Left renal pelvis (tissue), 4 donors: Measurements from ENCODE around the gene ARPP21. TPM values are rescaled to one million over a fixed set of nuclear protein-coding genes. Genes with fewer than 3 reads are reported as not detected.
"Not testable (repeated sequence)": the region's sequence is repeated elsewhere in the genome, so short reads cannot be mapped to it uniquely, and the experiment has no call there.

Experiments used
- DNase-seq, 4 donors: peaks; one replicate each; pipeline ENCODE4 v3.0.0-alpha.2; 2013; ENCODE audit warnings: low read depth in 4 of 4, low spot score in 3 of 4
- polyA plus RNA-seq, 4 donors: library from polyadenylated mRNA; unstranded; fragments of 120-200 nt; gene quantifications; one replicate each; pipeline ENCODE4 v1.2.1, GENCODE V29; 2013; ENCODE audit not compliant: insufficient read length in 4 of 4

Gene ARPP21
- polyA plus RNA-seq, 4 donors, result 1.2 to 1.6 (median 1.3) TPM

DNA sequence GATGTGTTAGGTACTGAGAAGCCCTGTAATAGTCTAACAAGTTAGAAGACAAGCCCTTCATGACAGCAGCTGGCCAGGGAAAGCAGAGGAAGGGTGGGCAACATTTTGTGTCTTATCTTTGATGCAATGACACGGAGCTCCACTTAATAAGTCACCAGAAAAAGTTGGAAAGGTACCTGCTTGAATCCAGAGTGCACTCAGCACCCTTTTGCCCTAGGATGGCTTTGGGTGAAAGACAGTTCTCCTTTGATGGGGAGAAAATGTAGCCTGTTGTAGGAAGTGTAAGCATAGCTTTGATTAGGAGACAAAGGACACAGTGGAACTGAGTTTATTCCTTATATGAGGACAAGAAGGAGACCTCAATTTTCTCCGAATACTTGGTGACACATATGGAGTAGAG is 137.0 kb downstream of the ARPP21 start:
- no peak for DNase-seq

DNA sequence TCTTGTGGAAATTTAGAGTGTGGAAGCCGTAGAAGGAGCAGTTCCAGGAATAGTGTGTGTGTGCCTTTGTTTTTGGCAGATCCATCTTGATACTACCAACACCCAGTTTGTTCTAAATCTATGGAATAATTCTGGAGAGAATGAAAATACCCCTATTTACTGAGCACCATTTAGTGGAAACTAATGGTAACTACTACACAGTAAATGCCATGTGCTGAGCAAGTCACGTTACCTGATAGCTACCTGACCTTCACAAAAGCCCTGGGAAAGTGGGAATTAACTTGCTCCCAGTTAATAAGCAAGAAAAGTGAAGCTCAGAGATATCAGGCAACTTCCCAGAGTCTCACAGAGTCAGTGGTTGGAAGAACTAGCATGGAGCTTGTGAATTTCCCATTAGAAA is 137.7 kb downstream of the ARPP21 start:
- DNase-seq, result no peak

DNA sequence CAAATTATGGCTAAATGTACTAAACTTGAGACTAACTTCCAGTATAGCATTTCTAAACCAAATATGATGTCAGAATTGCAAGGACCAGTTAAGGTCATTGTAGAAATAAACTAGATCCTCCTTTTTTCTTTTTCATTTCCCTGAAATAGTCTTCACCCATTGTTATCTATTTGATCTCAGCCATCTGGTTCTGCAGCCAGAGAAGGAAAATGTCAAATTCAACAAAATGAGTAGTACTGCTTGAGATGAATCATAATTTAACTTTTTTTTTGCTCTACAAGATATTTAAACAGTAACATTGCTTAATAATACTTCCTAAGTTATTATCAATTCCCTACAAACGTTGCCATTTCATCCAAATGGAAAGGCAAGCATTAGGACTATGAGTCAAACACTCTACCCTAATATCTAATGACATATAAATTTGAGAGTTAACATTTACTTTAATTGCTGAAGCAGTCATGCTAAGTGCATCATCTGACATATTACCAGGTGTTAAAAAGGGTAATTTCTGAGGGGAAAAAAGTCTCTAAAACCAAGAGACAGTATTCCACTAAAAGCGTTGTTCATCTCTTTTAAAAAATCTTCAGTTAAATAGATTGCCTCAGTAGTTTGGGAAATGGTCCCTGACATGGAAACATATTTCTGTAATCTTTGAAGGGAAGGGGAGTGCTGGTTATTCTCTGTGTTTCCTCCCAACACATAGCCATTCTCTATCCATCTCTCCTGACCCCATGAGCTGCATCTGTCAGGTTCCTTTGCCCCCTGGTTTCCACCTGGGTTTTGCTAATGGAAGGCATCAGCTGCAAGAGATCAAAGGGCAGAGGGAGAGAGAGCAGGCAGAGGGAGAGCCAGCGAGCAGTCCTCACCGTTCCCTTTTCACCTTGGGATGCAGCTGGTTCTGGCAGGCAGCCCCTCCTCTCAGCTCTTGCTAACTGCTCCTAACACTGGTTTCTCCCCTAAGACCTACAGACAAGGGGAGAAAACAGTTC is 138.5 kb downstream of the ARPP21 start:
- no peak for DNase-seq

DNA sequence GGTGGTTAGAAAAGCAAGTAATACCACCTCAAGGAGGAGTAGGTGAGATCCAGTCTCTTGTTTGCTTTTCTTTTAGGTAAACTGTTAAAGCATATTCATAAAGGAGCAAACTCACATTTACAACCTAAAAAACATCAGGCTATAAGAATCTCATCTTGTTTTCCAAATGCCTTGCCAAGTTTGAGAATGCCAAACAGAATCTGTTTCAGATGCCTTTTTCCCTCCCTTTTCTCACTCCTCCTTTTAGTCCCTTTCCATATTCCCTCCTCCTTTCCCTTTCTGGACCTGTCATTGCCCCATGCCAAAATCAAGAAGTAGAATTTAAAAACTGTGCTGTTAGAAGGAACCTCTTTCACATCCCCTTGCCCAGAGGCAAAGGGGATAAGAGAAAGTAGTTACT is 140.3 kb downstream of the ARPP21 start:
- no peak for DNase-seq

DNA sequence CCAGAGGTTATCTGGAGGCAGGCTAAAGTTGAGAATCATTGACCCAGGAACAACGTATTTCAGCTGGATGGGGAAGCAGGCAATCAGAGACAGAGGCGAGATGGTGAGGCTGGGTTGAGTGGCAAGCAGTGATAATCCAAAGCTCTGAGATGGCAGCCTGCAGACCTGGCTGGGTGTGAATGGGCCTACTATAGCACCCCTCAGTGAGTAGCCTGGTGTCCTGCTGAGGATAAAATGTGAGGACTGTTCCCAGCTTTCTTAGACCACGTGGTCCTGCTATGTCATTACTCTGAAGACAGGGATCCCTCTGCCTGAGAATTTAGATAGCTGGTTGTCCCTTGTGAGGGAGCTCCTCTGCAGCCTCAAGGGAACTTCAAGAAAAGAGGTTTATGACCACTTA is 141.5 kb downstream of the ARPP21 start:
- no peak for DNase-seq

DNA sequence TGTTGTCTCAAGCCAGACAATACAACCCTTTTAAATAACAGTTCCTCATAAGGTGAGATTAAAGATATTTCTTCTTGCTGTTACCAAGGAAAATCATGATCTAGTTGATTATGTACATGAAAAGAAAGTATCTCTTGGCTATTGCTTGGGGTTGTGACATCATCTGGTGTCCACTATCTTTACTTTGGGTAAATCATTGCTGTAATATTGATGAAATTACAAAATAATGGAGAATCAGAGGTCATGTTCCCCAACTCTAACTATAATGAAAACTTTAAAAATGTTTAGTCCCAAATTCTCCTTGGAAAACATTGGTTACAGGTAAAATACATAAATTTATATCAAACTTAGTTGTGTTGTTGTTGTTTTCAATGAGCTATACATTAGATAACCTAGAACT is 142.2 kb downstream of the ARPP21 start:
- DNase-seq, result no peak

DNA sequence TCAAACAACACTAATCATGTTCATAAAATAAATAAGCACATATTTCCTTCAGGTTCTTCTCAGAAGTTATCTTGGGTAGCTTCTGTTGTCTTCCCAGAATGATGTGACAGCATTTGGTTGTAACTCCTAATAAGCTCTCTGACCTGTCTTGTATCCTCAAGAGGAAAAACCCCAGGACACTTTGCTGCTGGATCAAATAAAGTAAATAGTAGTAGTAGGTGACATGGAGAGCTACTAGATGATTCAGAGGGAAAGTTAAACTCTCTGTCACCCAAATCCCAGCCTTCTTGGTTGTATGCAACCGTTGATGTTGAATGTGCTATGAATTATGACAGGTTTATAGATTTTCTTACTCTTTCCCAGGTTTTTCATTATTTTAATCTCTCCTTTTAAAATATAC is 143.0 kb downstream of the ARPP21 start:
- no peak for DNase-seq

DNA sequence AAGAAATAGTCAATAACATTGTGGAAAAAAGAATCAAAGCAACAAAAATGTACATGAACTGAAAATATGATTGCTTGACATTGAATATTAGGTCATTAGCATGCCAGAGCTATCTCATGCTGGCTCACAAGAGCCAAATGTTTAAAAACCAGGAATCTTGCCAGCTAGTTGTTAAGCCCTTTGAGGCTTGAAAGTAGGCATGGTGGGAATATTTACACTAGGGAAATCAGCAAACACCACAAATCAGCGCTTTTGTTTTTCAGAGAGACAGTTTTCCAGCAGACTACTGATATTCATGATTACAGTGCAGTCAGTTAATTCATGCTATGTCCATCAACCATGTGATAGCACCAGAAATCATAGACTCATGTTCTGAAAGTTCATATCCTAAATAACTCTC is 144.8 kb downstream of the ARPP21 start:
- no peak for DNase-seq

DNA sequence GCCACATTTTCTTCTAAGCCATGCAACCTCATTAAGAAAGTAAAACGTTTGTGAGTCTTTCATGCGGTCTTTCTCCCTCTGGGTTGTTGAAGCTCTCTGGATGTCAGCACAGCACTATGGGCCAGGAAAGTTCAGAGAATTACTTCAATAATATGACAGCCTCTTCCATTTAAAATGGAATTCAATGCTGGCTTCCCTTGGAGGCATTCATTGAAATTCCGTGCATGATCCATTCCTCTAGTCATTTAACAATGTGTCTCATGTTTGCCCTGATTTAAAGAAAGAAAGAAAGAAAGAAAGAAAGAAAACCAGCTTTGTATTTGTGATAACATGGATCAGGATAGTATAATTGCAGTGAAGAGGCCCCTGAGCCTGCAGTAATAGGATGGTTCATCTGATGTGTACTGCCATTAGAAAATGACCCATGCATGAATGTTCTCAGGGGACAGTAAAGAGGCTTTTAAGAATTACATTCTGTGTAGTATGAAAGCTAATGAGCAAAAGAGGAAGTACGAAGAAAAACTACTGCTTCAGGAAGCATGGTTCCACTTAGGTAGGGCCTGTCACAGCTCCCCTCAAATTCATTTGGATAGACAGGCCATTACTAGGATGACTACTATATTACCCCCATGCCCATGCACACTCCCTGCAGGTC is 146.0 kb downstream of the ARPP21 start:
- DNase-seq, result no peak

DNA sequence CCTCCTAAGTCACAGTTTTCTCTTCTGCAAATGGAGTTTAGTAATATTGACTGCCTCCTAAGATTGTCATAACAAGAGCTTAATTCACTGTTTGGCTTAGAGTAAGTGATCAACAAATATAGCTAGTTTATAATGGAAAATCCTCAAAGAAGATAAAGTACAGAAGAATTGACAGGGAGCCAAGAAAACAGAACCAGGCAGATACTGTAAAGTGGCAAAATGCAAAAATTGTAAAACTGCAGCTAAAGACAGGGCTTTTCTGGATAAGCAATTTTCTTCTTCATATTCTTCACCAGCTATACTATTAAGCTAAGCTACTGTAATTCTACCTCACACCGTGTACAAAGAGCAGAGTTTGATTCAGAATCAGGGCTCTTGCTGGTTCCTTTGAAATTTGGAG is 148.6 kb downstream of the ARPP21 start:
- no peak for DNase-seq

DNA sequence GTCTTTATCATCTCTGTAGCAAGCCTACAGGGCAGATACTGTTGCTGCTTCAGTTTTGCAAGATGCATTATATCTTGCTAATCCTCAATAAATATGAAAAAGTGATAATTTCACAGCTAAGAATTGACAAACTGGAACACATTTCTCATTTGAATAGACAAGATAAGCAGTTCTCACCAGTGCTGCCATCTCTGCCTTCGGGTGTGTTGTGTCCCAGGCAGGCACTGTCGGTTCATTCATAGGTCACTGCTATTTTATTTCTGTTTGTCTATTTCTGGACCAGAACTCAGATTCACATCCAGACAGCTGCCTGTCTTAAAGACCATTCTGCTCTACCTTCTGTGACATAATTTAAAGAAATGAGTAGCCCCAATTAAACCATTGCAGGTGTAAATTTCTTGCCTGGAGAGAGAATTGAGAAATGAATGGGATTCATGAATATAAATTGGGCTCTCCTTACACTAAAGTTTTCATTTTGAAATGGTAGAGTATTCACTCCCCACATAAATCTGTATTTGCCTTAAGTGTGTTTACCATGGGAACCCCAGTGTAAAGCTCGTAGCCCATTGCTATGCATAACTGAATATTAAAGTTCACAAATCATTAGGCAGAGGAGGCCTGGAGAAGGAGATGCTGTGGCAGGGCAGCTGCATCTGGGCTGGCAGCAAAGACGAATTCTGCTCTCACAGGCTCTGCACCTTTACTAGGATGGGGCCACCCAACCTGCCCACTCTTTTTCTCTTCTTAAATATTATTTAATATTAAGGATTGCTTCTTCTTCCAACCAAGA is 149.9 kb downstream of the ARPP21 start:
- DNase-seq, result no peak

DNA sequence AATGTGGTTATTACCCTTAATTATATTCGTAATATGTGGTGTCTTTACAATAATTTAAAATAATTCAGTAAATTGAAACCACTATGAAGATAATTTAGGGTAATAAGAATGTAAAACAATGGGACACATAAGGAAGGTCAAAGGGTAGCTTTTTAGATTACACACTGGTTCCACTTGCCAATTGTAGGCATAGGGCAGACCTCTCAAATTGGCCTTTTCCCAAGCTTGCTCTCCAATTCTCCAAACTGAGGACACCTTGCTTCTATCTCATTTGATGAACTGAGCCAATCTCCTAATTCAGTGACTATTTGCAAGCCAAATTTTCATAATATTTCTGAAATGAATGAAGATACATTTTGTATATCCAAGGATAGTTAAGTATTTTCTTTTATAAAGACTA is 151.4 kb downstream of the ARPP21 start:
- no peak for DNase-seq

DNA sequence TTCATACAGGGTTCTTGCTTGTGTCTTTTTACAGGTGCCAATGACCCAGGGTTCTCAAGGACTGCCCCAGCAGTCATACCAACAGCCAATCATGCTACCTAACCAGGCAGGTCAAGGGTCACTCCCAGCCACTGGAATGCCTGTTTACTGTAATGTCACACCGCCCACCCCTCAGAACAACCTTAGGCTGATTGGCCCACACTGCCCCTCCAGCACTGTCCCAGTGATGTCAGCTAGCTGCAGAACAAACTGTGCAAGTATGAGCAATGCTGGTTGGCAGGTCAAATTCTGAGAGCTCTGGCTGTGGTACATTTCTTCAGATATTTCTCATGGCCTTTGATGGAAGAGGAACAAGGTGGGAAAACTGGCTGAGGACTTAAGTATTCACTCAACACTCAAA is 154.3 kb downstream of the ARPP21 start:
- DNase-seq, result no peak

DNA sequence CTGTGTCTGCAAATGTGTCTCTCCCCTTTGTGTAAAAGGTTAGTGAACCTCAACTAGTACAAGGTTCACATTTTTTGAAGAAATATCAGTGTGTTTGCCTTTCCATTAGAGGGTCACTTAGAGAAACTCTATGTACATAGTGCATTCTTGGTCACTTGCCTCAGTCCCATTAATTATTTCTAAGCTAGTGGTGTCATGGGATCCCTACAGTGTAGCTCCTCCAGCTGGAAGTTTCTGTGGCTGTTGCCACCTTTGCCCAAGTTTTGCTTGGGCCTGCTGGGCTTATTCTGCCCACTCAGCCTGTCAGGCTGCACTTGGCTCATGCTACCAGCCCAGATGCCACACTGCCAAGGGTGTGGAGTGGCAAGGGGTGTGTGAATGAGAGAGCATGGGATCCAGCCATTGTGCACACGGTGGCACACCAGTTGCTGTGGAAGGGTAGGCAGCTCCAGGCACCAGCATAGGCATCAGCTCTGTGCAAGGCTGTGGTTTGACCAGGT is 161.7 kb downstream of the ARPP21 start:
- DNase-seq, result no peak

DNA sequence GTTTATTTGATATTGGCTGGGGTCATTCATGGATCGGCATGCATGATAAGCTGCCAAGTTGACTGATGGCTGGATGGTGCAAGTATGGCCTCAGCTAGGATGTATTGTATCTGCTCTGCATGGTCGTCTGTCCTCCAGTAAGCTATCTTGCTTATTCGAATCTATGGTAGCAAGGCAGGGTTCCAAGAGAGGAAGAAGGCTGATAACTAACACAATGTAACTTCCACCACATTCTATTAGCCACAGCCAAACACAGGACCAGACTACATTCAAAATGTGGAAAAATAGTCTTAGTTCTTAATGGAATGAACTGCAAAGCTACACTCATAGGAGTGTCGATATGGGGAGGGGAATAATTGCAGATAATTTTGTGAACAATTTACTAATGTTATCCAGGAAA is 175.2 kb downstream of the ARPP21 start:
- no peak for DNase-seq

DNA sequence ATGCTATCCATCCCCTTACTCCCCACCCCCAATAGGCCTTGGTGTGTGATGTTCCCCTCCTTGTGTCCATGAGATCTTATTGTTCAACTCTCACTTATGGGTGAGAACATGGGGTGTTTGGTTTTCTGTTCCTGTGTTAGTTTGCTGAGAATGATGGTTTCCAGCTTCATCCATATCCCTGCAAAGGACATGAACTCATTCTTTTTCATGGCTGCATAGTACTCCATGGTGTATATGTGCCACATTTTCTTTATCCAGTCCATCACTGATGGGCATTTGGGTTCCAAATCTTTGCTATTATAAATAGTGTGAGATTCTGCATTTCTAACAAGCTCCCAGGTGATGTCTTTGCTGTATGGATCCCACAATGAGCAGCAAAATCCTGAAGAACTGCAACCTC is 176.5 kb downstream of the ARPP21 start:
- not testable (repeated sequence) for DNase-seq

DNA sequence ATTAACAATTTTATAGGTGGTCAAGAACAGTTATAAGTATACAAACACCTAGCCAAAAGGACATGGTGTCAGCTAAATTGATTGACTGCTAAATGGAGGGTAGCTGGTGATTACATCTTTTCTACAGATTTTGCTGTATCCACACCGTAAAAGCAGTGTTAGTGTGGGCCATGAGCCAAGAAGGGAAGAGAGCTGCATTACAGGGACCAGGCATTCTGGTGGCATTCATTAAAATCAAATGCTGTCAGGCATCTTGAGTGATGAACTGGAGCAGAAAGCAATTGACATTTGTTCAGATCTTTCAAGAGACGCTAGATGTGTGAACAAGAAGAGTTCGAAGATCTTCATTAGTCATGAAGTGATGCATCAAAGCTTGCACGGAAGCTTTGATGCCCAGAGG is 177.9 kb downstream of the ARPP21 start:
- no peak for DNase-seq

DNA sequence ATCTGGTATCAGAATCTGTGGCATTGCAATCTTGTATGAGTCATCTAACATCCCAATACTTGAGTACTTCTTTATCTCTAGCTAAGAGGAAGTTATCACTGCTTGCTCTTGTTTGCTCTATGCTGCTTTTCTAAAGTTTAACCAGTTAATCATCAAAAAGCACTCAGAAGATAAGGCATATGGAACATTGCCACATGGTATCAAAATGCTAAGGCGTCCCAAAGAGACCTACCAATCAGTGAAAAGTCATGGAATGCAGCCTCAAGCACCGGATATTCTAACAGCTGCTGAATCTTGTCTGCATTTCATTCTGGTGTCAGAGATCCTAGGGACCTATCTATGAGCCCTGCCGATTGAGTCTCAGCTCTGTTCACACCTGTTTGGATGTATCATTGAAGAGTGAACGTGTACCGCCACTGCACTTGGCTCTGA is 192.8 kb downstream of the ARPP21 start:
- DNase-seq, result no peak
